ENCODE results near the gene PPM1A. TPM values are rescaled to one million over a fixed set of nuclear protein-coding genes. Genes with fewer than 3 reads are reported as not detected.

PPM1A gene
- total RNA-seq, 2 donors from 2014 or later, result 37.4 to 58.3 TPM

GRCh38 chr14:60214415-60215126 is 34.5 kb upstream of the PPM1A start:
- no peak for DNase-seq (ENCODE audit: low spot score)
- Histone ChIP-seq H3K4me1 (ENCODE audit: control insufficient read depth in 1 of 2, low read depth in 2 of 2) (peaks cover 3 to 14% of the 10 kb centered on the region in 2 donors), H3K4me3 (no peak overlapping the region), H3K9me3 (no peaks in the 10 kb centered on the region), H3K36me3 (no peaks in the 10 kb centered on the region), H3K27ac (no peak overlapping the region), H3K27me3 (replicated peaks; ENCODE audit: insufficient read depth) (no peaks in the 10 kb centered on the region)
- no peak for TF ChIP-seq CTCF (IDR thresholded peaks at IDR 0.05)
- ATAC-seq (ENCODE audit: insufficient number of reproducible peaks, low FRiP score, low read depth), result no peak

GRCh38 chr14:60215127-60215444 is 33.9 kb upstream of the PPM1A start:
- no peaks in the 10 kb centered on the region for H3K36me3 ChIP-seq
- H3K4me3 ChIP-seq, result no peak overlapping the region
- no peak for TF ChIP-seq CTCF (IDR thresholded peaks at IDR 0.05)
- ATAC-seq (ENCODE audit: insufficient number of reproducible peaks, low FRiP score, low read depth) (no peak), DNase-seq (ENCODE audit: low spot score) (no peak)
- H3K27ac ChIP-seq, result no peak overlapping the region
- H3K9me3 ChIP-seq, result no peaks in the 10 kb centered on the region
- no peaks in the 10 kb centered on the region for H3K27me3 ChIP-seq (replicated peaks; ENCODE audit: insufficient read depth)
- H3K4me1 ChIP-seq (ENCODE audit: control insufficient read depth in 1 of 2, low read depth in 2 of 2), result peaks cover 3 to 14% of the 10 kb centered on the region in 2 donors

GRCh38 chr14:60215520-60216420 is 33.3 kb upstream of the PPM1A start:
- Histone ChIP-seq H3K27me3 (replicated peaks; ENCODE audit: insufficient read depth) (no peaks in the 10 kb centered on the region), H3K36me3 (no peaks in the 10 kb centered on the region), H3K4me3 (no peak overlapping the region), H3K4me1 (ENCODE audit: control insufficient read depth in 1 of 2, low read depth in 2 of 2) (peaks cover 3 to 14% of the 10 kb centered on the region in 2 donors), H3K27ac (peak overlapping the region in 1 of 2 donors; percentile 59), H3K9me3 (no peaks in the 10 kb centered on the region)
- ATAC-seq (ENCODE audit: insufficient number of reproducible peaks, low FRiP score, low read depth), result no peak
- no peak for DNase-seq (ENCODE audit: low spot score)
- TF ChIP-seq CTCF (IDR thresholded peaks at IDR 0.05), result no peak

- H3K27me3 ChIP-seq (replicated peaks; ENCODE audit: insufficient read depth), result no peaks in the 10 kb centered on the region
- H3K27ac ChIP-seq, result peak overlapping the region; percentile 50 to 59
- no peak for TF ChIP-seq CTCF (IDR thresholded peaks at IDR 0.05)
- H3K4me3 ChIP-seq, result no peak overlapping the region
- H3K36me3 ChIP-seq, result no peaks in the 10 kb centered on the region
- DNase-seq (ENCODE audit: low spot score), result no peak
- ATAC-seq (ENCODE audit: insufficient number of reproducible peaks, low FRiP score, low read depth), result no peak
- peaks cover 3 to 14% of the 10 kb centered on the region in 2 donors for H3K4me1 ChIP-seq (ENCODE audit: control insufficient read depth in 1 of 2, low read depth in 2 of 2)
- H3K9me3 ChIP-seq, result no peaks in the 10 kb centered on the region
Measured at GRCh38 chr14:60217713-60218112, 31.3 kb upstream of the PPM1A start.

GRCh38 chr14:60220084-60220483 is 28.9 kb upstream of the PPM1A start:
- DNase-seq (ENCODE audit: low spot score), result no peak
- no peak for ATAC-seq (ENCODE audit: insufficient number of reproducible peaks, low FRiP score, low read depth)
- no peaks in the 10 kb centered on the region for H3K9me3 ChIP-seq
- H3K27me3 ChIP-seq (replicated peaks; ENCODE audit: insufficient read depth), result no peaks in the 10 kb centered on the region
- H3K36me3 ChIP-seq, result no peaks in the 10 kb centered on the region
- H3K4me3 ChIP-seq, result no peak overlapping the region
- TF ChIP-seq CTCF (IDR thresholded peaks at IDR 0.05), result no peak
- no peak overlapping the region for H3K27ac ChIP-seq
- H3K4me1 ChIP-seq (ENCODE audit: control insufficient read depth in 1 of 2, low read depth in 2 of 2), result peaks cover under 1 to 12% of the 10 kb centered on the region in 2 donors
